GM21717 (cell line): ENCODE measurements around the gene FAM78B.

Experiments used
- ATAC-seq: cut with Tn5 transposase; IDR thresholded peaks from one replicate; pipeline ENCODE4 v1.9.1; 2021; ENCODE audit warnings: mild to moderate bottlenecking, moderate library complexity; ENCODE audit not compliant: unreplicated experiment

FAM78B gene

GRCh38 chr1:166121010-166121409 lies 45.8 kb downstream of the FAM78B start:
- no peak for ATAC-seq

- ATAC-seq, result no peak
Measured at GRCh38 chr1:166120281-166120680, 46.5 kb downstream of the FAM78B start.

GRCh38 chr1:166119471-166119965 lies 47.3 kb downstream of the FAM78B start:
- ATAC-seq, result no peak

GRCh38 chr1:166117776-166118175 lies 49.0 kb downstream of the FAM78B start:
- no peak for ATAC-seq

GRCh38 chr1:166116026-166116425 lies 50.8 kb downstream of the FAM78B start:
- no peak for ATAC-seq

GRCh38 chr1:166114419-166114818 lies 52.4 kb downstream of the FAM78B start:
- no peak for ATAC-seq

GRCh38 chr1:166113630-166114029 lies 53.2 kb downstream of the FAM78B start:
- ATAC-seq, result no peak

GRCh38 chr1:166113031-166113430 lies 53.8 kb downstream of the FAM78B start:
- ATAC-seq, result no peak

GRCh38 chr1:166112425-166112824 lies 54.4 kb downstream of the FAM78B start:
- ATAC-seq, result no peak

GRCh38 chr1:166111430-166111829 lies 55.4 kb downstream of the FAM78B start:
- ATAC-seq, result no peak

- ATAC-seq, result no peak
Measured at GRCh38 chr1:166090244-166090643, 76.6 kb downstream of the FAM78B start.

GRCh38 chr1:166089804-166090203 lies 77.0 kb downstream of the FAM78B start:
- no peak for ATAC-seq

- ATAC-seq, result no peak
Measured at GRCh38 chr1:166088572-166088955, 78.2 kb downstream of the FAM78B start.

GRCh38 chr1:166087734-166088571 lies 78.8 kb downstream of the FAM78B start:
- no peak for ATAC-seq

GRCh38 chr1:166086113-166086883 lies 80.5 kb downstream of the FAM78B start:
- no peak for ATAC-seq

- no peak for ATAC-seq
Measured at GRCh38 chr1:166084613-166085012, 82.2 kb downstream of the FAM78B start.

GRCh38 chr1:166083887-166084286 lies 82.9 kb downstream of the FAM78B start:
- peak; percentile 81 for ATAC-seq

GRCh38 chr1:166082601-166083000 lies 84.2 kb downstream of the FAM78B start:
- ATAC-seq, result no peak

- ATAC-seq, result no peak
Measured at GRCh38 chr1:166080967-166081870, 85.6 kb downstream of the FAM78B start.

- ATAC-seq, result no peak
Measured at GRCh38 chr1:166080277-166080966, 86.4 kb downstream of the FAM78B start.
